GM12892 (cell line): ENCODE data around the gene LRRC46.

Experiments
- DNase-seq: peaks from one replicate; pipeline ENCODE4 v3.0.0; 2011; ENCODE audit not compliant: insufficient read length
- FAIRE-seq: peaks from 2 replicates; lab custom pipeline; 2011; peaks lifted over from hg19 to GRCh38; lab: Jason Lieb, UNC
- POLR2A ChIP-seq: IDR thresholded peaks from 2 replicates; pipeline ENCODE4 v1.6.1; 2011; ENCODE audit warnings: low read depth, low read length, control low read depth
- POLR2AphosphoS5 ChIP-seq: IDR thresholded peaks from 2 replicates; pipeline ENCODE4 v1.6.1; 2011; ENCODE audit warnings: low read depth, low read length, control low read depth
- TAF1 ChIP-seq: IDR thresholded peaks from 2 replicates; pipeline ENCODE4 v1.6.1; 2011; ENCODE audit warnings: low read depth, mild to moderate bottlenecking, control low read depth, low read length, borderline replicate concordance

LRRC46 gene

DNA sequence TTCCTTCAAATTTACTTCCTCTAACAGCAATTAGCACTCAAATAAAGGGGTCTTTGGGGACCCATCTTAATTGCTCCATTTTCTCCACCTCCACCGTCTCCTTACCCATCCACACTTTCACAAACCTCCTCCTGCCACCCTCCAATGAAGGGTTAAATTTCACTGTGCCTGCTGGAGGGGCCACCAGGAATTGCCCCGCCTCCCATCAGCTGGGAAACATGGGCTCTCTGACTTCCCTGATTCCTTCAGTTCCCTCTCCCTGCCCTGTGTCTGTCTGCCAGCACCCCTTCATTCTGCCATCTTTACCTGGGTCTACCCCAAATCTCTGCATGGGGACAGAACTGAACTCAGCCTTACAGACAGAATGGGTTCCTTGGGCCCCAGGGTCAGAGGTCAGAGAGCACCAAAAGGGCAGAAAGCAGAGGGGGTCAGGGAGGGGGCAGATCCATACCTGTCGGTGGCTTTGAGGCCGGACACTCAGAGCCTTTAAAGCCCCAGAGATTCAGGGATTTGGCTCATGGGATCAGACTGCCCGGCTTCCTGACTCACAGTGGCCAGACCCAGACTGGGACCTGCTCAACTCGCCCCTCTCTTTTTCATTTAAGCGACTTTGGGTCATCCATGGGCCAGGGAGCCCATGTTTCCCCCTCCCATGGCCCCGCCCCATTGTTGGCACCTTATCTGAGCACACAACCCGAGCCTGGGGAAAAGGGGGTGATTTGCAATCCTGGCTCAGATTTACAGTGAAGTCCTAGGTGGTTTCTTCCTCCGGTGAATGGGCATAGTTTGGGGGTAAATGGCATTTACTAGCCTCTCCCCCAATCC, 46.9 kb downstream of the LRRC46 start:
- FAIRE-seq (no peak), DNase-seq (no peak)
- TF ChIP-seq TAF1, result no peak
- TF ChIP-seq POLR2A, result no peak
- no peak for TF ChIP-seq POLR2AphosphoS5

DNA sequence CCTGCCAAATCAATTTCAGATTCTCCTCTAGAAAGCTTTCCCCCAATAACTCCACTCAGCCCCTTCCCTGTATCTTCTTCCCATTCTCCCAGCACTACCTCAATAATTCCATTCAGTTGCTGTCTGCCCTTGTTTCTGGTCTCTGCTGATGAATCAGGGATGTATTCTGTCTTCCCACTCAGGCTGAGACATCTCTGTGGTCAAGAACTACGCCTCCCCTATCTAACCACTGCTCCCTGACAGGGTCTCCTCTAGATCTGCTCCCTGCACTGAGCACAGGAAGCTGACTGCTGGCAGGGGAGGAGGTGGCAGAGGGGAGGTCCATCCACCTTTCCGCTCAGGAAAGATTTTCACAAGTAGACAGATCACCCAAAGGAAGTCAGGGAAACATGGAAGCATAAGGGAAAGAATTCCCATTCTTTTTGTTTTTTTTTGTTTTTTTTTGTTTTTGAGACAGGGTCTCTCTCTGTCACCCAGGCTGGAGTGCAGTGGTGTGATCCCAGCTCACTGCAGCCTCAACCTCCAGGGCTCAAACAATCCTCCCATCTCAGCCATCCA, 47.6 kb downstream of the LRRC46 start:
- FAIRE-seq, result no peak
- no peak for TF ChIP-seq POLR2AphosphoS5
- TF ChIP-seq POLR2A, result no peak
- DNase-seq, result no peak

DNA sequence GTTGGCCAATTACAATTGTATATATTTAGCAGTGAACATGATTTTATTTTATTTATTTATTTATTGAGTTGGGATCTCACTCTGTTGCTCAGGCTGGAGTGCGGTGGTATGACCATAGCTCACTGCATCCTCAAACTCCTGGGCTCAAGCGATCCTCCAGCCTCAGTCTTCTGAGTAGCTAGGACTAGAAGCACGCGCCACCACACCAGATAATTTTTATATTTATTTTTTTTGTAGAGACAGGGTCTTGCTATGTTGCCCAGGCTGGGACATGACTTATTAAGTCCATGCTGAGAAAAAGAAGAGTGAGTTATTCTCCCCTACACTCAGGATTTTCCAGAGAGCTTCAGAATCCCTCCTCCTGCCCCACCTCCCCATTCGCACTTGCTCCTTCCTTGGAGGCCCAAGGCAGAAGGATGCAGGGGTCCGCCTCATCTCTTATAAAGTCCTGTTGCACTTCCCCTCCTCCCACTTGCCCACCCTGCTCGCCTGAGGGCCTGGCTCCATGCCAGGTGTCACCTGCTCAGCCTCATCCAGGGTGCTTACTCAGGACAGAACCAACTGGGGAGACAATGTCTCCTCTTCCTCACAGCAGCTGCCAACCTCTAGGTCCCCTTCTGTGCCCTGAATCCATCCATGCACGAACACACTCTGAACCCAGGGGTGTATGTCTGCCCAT, 48.4 kb downstream of the LRRC46 start:
- DNase-seq, result no peak

DNA sequence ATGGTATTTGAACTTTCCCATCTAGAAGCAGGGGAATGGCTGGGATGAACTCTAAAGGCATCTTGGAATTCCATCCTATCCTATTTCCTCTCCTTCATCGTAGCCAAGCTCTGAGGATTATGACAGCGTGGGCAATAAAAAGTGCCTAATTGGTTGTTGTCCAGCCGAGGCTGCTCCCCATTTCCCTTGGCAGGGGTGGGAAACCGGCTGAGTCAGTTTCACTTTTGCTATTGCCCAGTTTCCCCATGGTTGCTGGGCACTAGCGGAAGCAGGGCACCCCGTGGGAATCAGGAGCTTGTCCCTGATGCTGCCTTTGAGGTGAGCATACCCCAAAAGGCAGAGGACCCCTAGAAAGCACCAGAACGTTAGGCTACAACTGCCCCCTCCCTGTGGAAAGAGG, 50.8 kb downstream of the LRRC46 start:
- TF ChIP-seq TAF1 (no peak), POLR2AphosphoS5 (no peak), POLR2A (no peak)
- no peak for FAIRE-seq
- no peak for DNase-seq

More for the DNA sequence above, 48.4 kb downstream of the LRRC46 start:
- FAIRE-seq, result no peak
- TF ChIP-seq POLR2AphosphoS5 (no peak), TAF1 (no peak), POLR2A (no peak)

DNA sequence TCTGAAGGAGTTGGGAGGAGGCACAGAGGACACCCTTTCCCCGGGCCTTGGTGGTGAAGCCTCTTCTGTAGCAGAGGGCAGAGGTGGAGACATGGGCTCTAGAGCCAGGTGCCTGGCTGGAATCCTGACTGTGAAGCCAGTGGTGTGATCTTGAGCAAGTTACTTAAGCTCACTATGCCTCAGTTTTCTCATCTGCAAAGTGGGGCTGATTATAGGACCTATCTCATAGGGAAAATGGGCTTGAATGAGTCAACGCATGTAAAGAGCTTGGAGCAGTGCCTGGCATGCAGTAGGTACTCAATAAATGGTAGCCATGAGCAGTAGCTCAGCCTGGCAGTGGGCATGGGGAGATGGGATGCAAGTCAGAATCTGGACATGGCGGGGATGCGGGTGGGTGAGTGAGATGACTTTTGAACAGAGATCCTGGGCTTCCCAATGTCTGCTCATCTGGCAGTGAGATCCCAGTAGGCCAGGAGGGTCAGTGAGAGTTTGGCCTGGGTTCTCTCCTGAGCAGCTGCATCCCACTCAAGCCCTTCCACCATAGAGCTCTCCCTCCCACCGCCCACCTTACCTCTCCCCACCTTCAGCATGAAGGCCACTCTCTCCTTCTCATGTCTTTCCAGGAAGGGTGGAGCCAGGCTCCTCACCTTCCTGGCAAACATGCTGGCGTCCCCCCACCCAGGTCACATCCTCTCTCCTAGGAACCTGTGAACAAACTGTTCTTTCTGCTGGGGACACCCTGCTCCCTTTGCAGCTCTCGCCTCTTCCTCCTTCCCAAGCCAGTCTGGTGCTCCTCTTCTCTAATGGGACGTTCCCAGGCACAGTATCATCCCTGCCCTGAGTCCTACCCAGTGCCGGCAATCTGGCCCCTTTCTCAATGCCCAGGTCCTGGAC, 51.5 kb downstream of the LRRC46 start:
- no peak for TF ChIP-seq TAF1
- no peak for TF ChIP-seq POLR2AphosphoS5
- no peak for TF ChIP-seq POLR2A
- FAIRE-seq, result no peak
- DNase-seq, result no peak

DNA sequence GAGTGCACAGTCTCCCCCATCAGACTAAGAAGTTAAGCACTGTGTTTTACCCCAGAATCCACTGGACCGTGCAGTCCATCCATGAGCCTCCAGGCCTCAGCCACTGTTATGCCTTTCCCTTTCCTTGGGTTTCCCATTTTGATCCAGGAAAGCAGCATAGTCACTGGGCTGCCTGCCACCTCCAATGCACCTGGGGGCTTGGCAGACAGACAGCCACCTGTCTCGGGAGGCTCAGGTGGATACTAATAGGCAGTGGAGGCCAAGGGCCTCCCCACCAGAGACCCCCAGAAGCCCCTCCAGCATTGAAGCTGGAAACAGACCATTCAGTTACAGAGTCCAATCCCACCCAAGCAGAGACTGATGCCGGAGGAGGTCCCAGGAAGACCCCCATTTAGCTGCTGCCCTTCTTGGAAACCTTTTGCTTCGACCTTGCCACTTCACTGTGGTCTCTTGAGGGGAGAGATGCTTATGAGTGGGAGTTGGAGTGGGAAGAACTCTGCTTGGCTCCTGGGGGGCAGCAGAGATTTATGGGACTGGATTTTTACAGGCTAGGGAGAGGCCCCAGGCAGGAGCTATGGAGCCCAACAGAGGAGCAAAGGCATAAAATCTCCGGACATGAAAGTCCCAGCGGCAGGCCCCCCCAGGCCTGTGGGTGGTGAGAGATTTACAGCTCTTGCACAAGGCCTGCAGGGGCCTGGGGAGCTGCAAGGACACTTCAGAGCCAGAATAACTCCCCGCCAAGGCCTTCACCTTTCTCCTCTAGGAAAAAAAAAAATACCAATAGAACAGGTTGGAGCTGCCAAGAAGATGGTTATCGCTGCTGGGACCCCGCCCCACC, 52.3 kb downstream of the LRRC46 start:
- TF ChIP-seq TAF1, result no peak
- TF ChIP-seq POLR2A, result no peak
- no peak for TF ChIP-seq POLR2AphosphoS5
- FAIRE-seq (no peak), DNase-seq (no peak)

DNA sequence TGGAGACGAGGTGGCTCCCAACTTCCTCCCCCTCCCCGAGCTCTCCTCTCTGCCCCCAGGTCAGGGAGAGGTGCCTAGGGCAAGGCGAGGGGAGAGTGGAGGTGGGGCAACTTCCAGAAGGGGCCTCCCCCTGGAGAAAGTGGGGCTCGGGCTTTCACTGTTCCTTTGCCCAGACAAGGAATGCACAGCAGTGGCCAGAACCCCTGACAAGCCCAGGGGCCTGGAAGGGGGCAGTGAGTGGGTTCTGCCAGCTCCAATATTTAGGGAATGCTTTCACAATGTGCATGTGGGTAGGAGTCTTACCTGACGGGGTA, 52.9 kb downstream of the LRRC46 start:
- TF ChIP-seq POLR2A, result no peak
- no peak for TF ChIP-seq POLR2AphosphoS5
- no peak for TF ChIP-seq TAF1
- DNase-seq (no peak), FAIRE-seq (no peak)

DNA sequence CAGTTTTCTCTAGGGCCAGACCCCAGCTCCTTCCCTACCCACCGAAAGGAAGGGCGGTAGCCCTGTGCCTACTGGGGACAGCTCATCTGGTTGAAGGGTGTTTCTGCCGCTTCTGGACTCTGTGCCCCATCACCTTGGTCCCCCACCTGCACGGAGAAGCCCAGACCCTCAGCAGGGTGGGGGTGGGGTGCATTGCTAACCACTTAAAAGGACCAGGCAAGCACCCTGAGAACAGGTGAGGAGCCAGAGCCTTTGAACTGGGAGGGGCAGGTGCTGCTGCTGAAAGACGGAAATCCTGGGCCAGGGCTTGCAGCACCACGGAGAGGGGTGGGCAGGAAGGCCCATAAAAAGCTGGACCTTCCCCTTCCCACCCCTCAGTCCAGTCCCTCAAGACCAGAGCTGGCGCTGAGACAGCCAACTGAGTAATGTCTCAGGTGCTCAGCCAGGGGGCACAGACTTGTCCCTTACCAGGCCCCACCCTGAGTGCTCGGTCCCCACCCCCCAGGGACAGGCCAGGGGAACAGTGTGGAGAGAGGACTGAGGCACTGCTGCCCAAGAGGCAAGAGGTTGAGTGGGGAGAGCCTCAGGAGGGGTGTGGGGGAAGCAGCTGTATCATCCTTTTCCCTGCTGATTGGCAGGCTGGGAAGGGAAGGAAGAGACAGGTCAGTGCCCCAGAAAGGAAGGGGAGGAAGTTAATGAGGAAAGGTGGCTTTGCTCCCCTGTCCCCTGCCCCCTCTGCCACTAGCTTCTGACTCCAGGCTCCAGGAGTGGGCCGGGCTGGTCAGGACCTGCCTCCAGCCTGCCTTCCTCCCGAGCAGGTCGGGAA, 53.6 kb downstream of the LRRC46 start:
- no peak for FAIRE-seq
- DNase-seq, result no peak
- TF ChIP-seq POLR2A (no peak), POLR2AphosphoS5 (no peak), TAF1 (no peak)
